ENCODE measurements around the gene ZDHHC6.
"Not testable (repeated sequence)": the region's sequence is repeated elsewhere in the genome, so short reads cannot be mapped to it uniquely, and the experiment has no call there.

Gene ZDHHC6

GRCh38 chr10:112446055-112446854, 459 bp downstream of the ZDHHC6 start:
- in situ Hi-C loops (cut with MboI; ENCODE audit: low sequenced_read_pairs) = no loop called here

DNA sequence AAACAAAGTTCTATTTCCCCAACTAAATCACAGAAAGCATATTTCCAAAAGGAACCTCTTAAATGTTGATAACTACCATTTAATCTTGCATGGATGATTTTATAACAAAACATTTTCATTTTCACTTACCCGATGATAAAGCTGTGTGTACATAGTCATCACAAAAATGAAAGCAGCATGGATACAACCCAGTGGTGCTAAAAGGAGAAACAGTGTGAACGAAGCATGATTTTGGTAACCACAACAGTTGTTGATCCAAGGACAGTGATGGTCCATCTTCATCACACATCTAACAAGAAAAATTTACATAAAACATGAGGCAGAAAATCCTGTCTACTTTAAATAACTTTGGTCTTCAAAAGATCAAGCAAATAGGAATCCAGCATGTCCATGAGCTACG, 4.7 kb downstream of the ZDHHC6 start:
- in situ Hi-C loops (cut with MboI; ENCODE audit: low sequenced_read_pairs) = no loop called here

- in situ Hi-C loops (cut with MboI; ENCODE audit: low sequenced_read_pairs) = no loop called here
These were observed 5.2 kb downstream of the ZDHHC6 start for GRCh38 chr10:112441520-112441919.

DNA sequence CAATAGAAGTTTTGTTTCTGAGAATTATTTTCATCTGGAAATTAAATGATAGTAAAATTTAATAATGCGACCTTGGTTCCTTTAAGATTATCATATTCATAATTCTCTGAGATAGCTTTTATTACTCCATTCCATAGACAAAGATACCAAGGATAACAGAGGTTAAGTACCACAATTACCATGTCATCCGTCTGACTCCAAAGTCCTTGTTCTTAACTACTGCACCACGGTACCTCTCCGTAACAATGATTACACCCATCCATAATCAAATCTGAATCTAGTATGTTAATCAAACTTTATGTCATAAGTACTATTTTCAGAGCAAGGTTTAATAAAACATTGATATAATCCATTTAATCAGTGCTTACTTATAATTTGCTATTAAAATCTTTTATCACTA, 8.4 kb downstream of the ZDHHC6 start:
- in situ Hi-C loops (cut with MboI; ENCODE audit: low sequenced_read_pairs) = no loop called here

GRCh38 chr10:112434988-112435619, 11.6 kb downstream of the ZDHHC6 start:
- in situ Hi-C loops (cut with MboI; ENCODE audit: low sequenced_read_pairs) = no loop called here

GRCh38 chr10:112433136-112433535, 13.6 kb downstream of the ZDHHC6 start:
- in situ Hi-C loops (cut with MboI; ENCODE audit: low sequenced_read_pairs) = no loop called here

DNA sequence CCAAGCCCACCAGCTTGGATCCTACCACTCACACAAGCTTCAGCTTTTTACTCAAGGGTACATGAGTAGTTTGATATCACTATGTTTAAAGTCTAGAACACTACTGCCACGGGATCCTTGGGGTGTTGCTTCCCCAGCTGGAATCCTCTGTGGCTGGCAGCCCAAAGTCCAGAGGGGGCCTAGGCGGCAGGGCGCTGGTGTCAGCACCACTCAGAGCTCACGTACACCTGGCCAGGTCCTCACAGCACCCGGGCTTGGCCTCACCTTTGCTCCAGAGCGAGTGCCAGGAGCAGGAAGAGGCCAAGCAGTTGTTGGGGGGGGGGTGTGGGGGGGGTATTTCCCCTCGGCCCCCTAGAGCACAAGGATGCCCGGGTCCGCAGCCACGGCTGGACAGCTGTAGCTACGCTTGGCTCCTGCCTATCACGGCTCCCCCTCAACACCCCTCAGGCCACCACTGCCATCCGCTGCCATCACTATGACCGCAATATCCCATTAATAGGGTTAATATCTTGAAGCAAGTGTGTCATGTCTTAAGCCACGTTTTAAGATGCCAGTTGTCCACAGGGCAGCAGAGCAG, 17.0 kb downstream of the ZDHHC6 start:
- in situ Hi-C loops (cut with MboI; ENCODE audit: low sequenced_read_pairs) = no loop called here

DNA sequence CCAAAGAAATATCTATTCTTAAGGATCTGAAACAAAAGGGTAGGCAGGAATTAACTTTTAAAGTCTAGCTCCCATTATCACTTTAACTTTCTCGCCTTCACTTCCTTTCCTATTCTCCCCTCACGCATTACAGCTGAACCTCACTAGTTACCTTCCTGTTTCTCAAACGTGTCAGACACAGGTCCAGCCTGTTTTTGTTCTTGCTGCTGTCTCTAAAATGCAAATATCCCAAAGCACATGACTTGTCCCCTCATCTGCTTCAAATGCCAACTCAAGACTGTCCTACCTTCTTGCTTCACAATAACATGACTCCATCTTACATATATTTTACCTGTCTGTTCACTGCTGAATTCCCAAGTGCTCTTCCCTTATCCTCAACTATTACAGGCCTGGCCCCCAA, 17.6 kb downstream of the ZDHHC6 start:
- in situ Hi-C loops (cut with MboI; ENCODE audit: low sequenced_read_pairs) = no loop called here

DNA sequence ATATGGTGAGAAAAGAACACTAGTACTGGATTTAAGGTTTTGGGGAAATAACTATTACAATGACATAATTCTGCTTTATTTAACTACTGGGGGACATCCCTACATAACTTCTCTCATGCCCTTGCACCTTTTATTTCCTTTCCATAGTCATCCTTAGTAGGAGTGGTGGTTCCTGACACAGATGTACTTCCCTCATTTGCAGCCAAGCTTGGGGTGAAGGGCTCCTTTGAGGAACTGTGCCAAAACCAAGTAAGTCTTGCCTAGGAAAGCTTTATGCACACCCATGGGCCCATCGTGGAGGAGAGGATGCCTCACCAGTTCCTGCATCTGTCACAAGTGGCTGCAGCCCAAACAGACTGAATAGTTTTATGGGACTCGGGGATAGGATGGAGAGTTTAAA, 20.6 kb downstream of the ZDHHC6 start:
- in situ Hi-C loops (cut with MboI; ENCODE audit: low sequenced_read_pairs) = no loop called here

GRCh38 chr10:112424651-112425050, 22.1 kb downstream of the ZDHHC6 start:
- in situ Hi-C loops (cut with MboI; ENCODE audit: low sequenced_read_pairs) = no loop called here

- in situ Hi-C loops (cut with MboI; ENCODE audit: low sequenced_read_pairs) = no loop called here
These were observed 25.0 kb downstream of the ZDHHC6 start for GRCh38 chr10:112421731-112422130.

DNA sequence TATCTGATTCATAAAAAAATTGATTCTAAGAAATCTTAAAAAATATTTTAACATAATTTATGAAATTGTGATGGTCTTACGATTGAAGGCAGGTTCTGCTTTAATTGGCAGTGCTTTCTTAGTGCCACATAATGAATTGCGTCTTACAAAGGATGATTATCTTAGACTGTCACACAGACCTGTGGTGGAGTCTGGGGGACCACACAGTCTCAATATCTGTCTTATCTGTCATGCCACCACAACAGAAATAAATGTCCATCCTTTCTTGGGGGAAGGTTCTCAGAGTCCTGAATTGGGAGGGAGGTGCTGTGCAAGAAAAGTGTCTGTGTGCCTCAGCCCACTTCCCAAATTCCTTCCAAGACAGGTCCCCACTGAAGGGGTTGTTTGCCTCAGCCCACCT, 34.0 kb downstream of the ZDHHC6 start:
- in situ Hi-C loops (cut with MboI; ENCODE audit: low sequenced_read_pairs) = no loop called here

DNA sequence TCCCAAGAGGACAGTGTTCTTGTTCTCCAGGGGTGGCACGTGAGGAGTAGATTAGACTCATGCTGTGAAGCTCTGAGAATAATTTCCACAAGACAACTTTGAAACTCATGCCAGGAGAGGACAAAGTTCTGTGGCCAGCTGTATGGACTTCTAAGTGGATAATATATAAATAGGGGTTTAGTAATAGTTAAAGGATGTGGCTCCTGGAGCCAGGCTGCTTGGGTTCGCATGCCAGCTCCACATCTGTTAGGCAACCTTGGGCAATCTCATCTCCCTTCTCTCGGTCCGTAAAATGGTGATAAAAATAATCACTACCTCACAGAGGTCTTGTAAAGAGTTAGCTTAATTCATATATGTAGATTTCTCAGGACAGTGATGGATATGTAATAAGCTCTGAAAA, 37.0 kb downstream of the ZDHHC6 start:
- in situ Hi-C loops (cut with MboI; ENCODE audit: low sequenced_read_pairs) = no loop called here

DNA sequence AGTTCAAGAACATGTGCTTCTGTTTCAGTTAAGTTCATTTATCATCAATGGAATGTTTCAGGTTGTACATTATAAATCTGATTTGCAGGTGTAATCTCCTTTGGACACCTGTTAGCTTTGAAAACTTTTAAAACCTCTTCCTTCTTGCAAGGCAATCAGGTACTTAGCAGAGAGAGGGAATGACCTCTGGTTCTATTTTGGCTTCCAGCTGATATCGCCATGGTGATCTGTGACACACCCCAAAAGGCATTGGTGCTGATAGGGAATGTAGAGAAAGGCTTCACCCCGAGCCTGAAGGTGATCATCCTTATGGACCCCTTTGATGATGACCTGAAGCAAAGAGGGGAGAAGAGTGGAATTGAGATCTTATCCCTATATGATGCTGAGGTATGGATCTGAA, 37.4 kb downstream of the ZDHHC6 start:
- in situ Hi-C loops (cut with MboI; ENCODE audit: low sequenced_read_pairs) = no loop called here

DNA sequence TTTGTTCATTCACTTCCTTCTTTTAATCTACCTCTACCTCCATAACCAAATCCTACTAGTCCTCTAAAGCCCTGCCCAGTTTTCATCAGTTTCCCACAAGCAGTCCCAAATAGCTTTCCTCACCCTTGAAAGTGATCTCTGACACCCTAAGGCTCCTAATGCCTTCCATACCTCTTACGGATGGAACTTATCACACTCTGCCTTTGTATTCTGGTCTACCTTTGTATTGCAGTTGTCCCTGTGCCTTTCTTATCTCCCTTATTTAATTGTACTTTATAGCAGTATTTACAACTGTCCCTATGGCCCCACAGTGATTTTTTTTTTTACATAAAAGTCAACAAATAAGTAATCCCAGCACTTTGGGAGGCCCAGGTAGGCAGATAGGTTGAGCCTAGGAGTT, 39.0 kb downstream of the ZDHHC6 start:
- in situ Hi-C loops (cut with MboI; ENCODE audit: low sequenced_read_pairs) = no loop called here

- in situ Hi-C loops (cut with MboI; ENCODE audit: low sequenced_read_pairs) = not testable (repeated sequence)
These were observed 39.9 kb downstream of the ZDHHC6 start for GRCh38 chr10:112406806-112407205.

- in situ Hi-C loops (cut with MboI; ENCODE audit: low sequenced_read_pairs) = no loop called here
These were observed 42.1 kb downstream of the ZDHHC6 start for GRCh38 chr10:112404617-112405016.

DNA sequence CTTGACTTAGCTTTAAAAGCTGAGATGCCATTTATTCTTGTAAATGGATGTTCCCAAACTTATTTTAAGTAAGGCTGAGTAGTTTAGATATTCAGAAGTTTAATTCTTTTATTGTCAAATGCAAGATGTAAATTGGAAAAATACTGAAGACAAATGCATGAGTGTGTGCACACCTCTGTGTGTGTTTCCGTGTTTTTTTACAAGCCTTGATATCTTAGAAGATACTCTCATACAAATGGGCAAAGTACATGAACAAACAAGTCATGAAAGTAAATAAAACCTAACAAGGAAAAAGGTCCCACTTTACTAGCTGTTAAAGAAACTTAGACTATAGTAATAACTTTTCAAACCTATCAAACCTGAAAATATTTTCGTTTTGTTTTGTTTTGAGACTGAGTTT, 43.8 kb downstream of the ZDHHC6 start:
- in situ Hi-C loops (cut with MboI; ENCODE audit: low sequenced_read_pairs) = no loop called here

DNA sequence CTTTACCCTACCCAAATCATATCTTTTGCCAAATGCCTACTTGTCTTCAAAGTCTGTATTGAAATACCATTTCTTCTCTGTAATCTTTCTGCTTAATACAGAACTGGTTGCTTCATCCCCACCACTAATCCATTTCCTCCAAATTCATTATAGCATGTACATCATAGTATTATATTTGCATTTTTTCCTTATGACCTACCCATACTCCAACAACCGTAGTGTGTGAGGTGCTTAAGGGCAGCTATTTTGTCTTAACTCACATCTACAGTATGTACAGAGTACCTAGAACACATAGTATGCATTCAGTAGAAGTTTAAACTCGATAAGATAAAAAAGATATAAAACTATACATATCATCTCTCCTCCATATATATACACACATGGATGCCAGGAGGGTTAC, 49.1 kb downstream of the ZDHHC6 start:
- in situ Hi-C loops (cut with MboI; ENCODE audit: low sequenced_read_pairs) = no loop called here

GRCh38 chr10:112395809-112396530, 50.7 kb downstream of the ZDHHC6 start:
- in situ Hi-C loops (cut with MboI; ENCODE audit: low sequenced_read_pairs) = no loop called here

- in situ Hi-C loops (cut with MboI; ENCODE audit: low sequenced_read_pairs) = no loop called here
These were observed 52.2 kb downstream of the ZDHHC6 start for GRCh38 chr10:112394475-112394875.

DNA sequence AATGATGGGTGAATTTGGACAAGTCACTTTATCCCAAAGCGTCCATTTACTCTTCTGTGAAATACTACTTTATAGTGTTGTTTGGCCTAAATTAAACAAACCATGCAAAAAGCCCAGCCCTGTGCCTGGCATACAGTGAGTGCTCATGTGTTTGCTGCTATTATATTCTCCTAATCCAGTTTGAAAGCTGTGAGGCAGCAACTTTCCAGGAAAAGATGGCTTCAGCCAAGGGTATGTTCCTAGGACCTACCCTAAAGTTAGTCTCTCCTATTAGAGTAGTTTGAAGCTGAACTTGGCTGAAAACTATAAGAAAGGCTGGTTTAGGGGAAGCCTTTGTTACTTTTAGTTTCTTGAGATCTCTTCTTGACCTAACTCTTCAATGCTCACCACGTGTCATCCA, 52.9 kb downstream of the ZDHHC6 start:
- in situ Hi-C loops (cut with MboI; ENCODE audit: low sequenced_read_pairs) = no loop called here
